Osteoblast (primary cell): ENCODE data around the gene NRN1. TPM values are rescaled to one million over a fixed set of nuclear protein-coding genes. Genes with fewer than 3 reads are reported as not detected.

Source experiments
- DNase-seq: peaks from one replicate; pipeline ENCODE4 v3.0.0; 2011; ENCODE audit warnings: low spot score, mixed read lengths; ENCODE audit not compliant: insufficient read length; ENCODE audit errors: missing footprints
- H2AFZ ChIP-seq: 2 replicates; pipeline ENCODE4 v1.6.0; 2011; ENCODE audit warnings: mild to moderate bottlenecking, low read length
- H3K27ac ChIP-seq: 2 replicates; pipeline ENCODE4 v1.5.1; 2011; ENCODE audit warnings: mild to moderate bottlenecking, low read depth, low read length, moderate library complexity
- H3K27me3 ChIP-seq: 2 replicates; pipeline ENCODE4 v1.6.0; 2012; ENCODE audit warnings: mild to moderate bottlenecking, control low read depth, inconsistent platforms, low read length, moderate library complexity; ENCODE audit not compliant: insufficient read depth
- H3K36me3 ChIP-seq: 2 replicates; pipeline ENCODE4 v1.5.1; 2011; ENCODE audit warnings: mild to moderate bottlenecking, low read length, control low read depth, moderate library complexity; ENCODE audit not compliant: insufficient read depth
- H3K4me1 ChIP-seq: 2 replicates; pipeline ENCODE4 v1.5.1; 2011; ENCODE audit warnings: mild to moderate bottlenecking, low read length, control low read depth, moderate library complexity; ENCODE audit not compliant: insufficient read depth
- H3K4me2 ChIP-seq: 2 replicates; pipeline ENCODE4 v1.6.0; 2011; ENCODE audit warnings: mild to moderate bottlenecking, low read length; ENCODE audit not compliant: insufficient read depth
- H3K4me3 ChIP-seq: fragments of 200-600 bp; sonication (generic); 3 replicates; pipeline ENCODE4 v1.5.1; 2012; ENCODE audit warnings: mild to moderate bottlenecking, low read length, inconsistent platforms; ENCODE audit not compliant: insufficient read depth
- H3K79me2 ChIP-seq: 2 replicates; pipeline ENCODE4 v1.6.0; 2012; ENCODE audit warnings: mild to moderate bottlenecking, low read length, control low read depth, inconsistent platforms; ENCODE audit not compliant: insufficient read depth
- H3K9me3 ChIP-seq: 2 replicates; pipeline ENCODE4 v1.5.1; 2011; ENCODE audit warnings: low read depth, low read length, control low read depth
- H4K20me1 ChIP-seq: 2 replicates; pipeline ENCODE4 v1.6.0; 2012; ENCODE audit warnings: mild to moderate bottlenecking, low read length, control low read depth; ENCODE audit not compliant: insufficient read depth
- CTCF ChIP-seq: IDR thresholded peaks from 2 replicates; pipeline ENCODE4 v1.5.1; 2011; ENCODE audit warnings: mild to moderate bottlenecking, low read depth, low read length, moderate library complexity; ENCODE audit errors: extremely low read depth
- total RNA-seq: library from RNA; depleted of rRNA; stranded (reverse); fragments of >200 nt; gene quantifications from 2 replicates; pipeline ENCODE4 v1.2.3, GENCODE V29; 2012

The NRN1 gene
- total RNA-seq: 29.5 and 56.1 TPM in 2 replicates

GRCh38 chr6:6006428-6007365 is at the start of gene NRN1:
Gene NRN1 (minus strand): TSS chr6:6006925. CDS start chr6:6006749, 176 bp downstream.
- Histone ChIP-seq H3K4me3 (peak within 1 kb of the TSS; percentile 77), H3K4me1 (peaks cover 9% of the 10 kb centered on the region), H3K36me3 (no peaks in the 10 kb centered on the region), H3K27me3 (peaks cover 60% of the 10 kb centered on the region), H2AFZ (peak within 1 kb of the TSS; percentile 88), H3K4me2 (peak within 1 kb of the TSS; percentile 94), H3K9me3 (no peaks in the 10 kb centered on the region), H3K79me2 (peaks cover 19% of the 10 kb centered on the region), H4K20me1 (no peaks in the 10 kb centered on the region), H3K27ac (peak within 1 kb of the TSS; percentile 41)
- DNase-seq: peak; percentile 91
- TF ChIP-seq CTCF: no peak

- H3K4me2 ChIP-seq: no peak overlapping the region
- no peak overlapping the region for H3K27ac ChIP-seq
- no peak overlapping the region for H2AFZ ChIP-seq
- no peaks in the 10 kb centered on the region for H3K4me1 ChIP-seq
- no peaks in the 10 kb centered on the region for H3K9me3 ChIP-seq
- H3K27me3 ChIP-seq: no peaks in the 10 kb centered on the region
- no peaks in the 10 kb centered on the region for H4K20me1 ChIP-seq
- H3K79me2 ChIP-seq: no peaks in the 10 kb centered on the region
- H3K4me3 ChIP-seq: no peak overlapping the region
- no peak for DNase-seq
- H3K36me3 ChIP-seq: no peaks in the 10 kb centered on the region
- TF ChIP-seq CTCF: no peak
Observed at GRCh38 chr6:6052216-6052615, 45.5 kb upstream of the NRN1 start.

- no peaks in the 10 kb centered on the region for H3K4me1 ChIP-seq
- H3K27me3 ChIP-seq: no peaks in the 10 kb centered on the region
- no peaks in the 10 kb centered on the region for H3K79me2 ChIP-seq
- no peaks in the 10 kb centered on the region for H3K36me3 ChIP-seq
- H3K27ac ChIP-seq: no peak overlapping the region
- no peak overlapping the region for H3K4me3 ChIP-seq
- DNase-seq: no peak
- no peaks in the 10 kb centered on the region for H3K9me3 ChIP-seq
- TF ChIP-seq CTCF: no peak
- H3K4me2 ChIP-seq: no peak overlapping the region
- H4K20me1 ChIP-seq: no peaks in the 10 kb centered on the region
- no peak overlapping the region for H2AFZ ChIP-seq
Observed at GRCh38 chr6:6046716-6047115, 40.0 kb upstream of the NRN1 start.

GRCh38 chr6:6039946-6040509 is 33.3 kb upstream of the NRN1 start:
- no peak for DNase-seq
- H3K27me3 ChIP-seq: no peaks in the 10 kb centered on the region
- H3K9me3 ChIP-seq: no peaks in the 10 kb centered on the region
- H3K79me2 ChIP-seq: no peaks in the 10 kb centered on the region
- no peaks in the 10 kb centered on the region for H3K36me3 ChIP-seq
- no peak overlapping the region for H3K4me3 ChIP-seq
- H3K27ac ChIP-seq: no peak overlapping the region
- H3K4me1 ChIP-seq: no peaks in the 10 kb centered on the region
- no peaks in the 10 kb centered on the region for H4K20me1 ChIP-seq
- no peak for TF ChIP-seq CTCF
- no peak overlapping the region for H2AFZ ChIP-seq
- H3K4me2 ChIP-seq: no peak overlapping the region
